Naive thymus-derived CD4-positive, alpha-beta T cell (primary cell): Measurements from ENCODE around the gene ATP5F1A. TPM values are rescaled to one million over a fixed set of nuclear protein-coding genes. Genes with fewer than 3 reads are reported as not detected.
"Not testable (repeated sequence)": the region's sequence is repeated elsewhere in the genome, so short reads cannot be mapped to it uniquely, and the experiment has no call there.

ENCODE experiments used
- ATAC-seq: fragments of 150-1000 bp; cut with Tn5 transposase; 2 replicates; pipeline ENCODE4 v1.10.0; 2021; ENCODE audit warnings: mild to moderate bottlenecking, moderate library complexity
- CTCF ChIA-PET: fragments of 350-600 bp; sonication (Branson Sonifier 250); formaldehyde crosslinking; loops from one replicate; lab custom pipeline; 2021; ENCODE audit warnings: antibody characterized with exemption; lab: Charles Lee
- POLR2A ChIA-PET: fragments of 350-600 bp; sonication (Branson Sonifier 250); formaldehyde crosslinking; loops from one replicate; lab custom pipeline; 2021; ENCODE audit warnings: antibody characterized with exemption, inconsistent platforms; lab: Charles Lee
- DNase-seq, 9 donors: peaks; one replicate each; pipeline versions ENCODE4 v3.0.0 to v3.0.0-alpha.2; 2020 to 2022; ENCODE audit warnings: mixed read lengths in 1 of 9
- H3K27ac ChIP-seq: one replicate; pipeline ENCODE4 v1.7.0; 2013; ENCODE audit warnings: mild to moderate bottlenecking, low read depth, low read length, moderate library complexity
- H3K27me3 ChIP-seq, 2 donors: one replicate each; pipeline ENCODE4 v1.7.0; 2013; ENCODE audit warnings: low read length in 2 of 2, mild to moderate bottlenecking in 2 of 2, moderate library complexity in 2 of 2; ENCODE audit not compliant: control insufficient read depth in 2 of 2, insufficient read depth in 2 of 2
- H3K36me3 ChIP-seq, 3 experiments: 1 replicate in 2 of 3; 2 replicates in 1 of 3; pipeline ENCODE4 v1.7.0; 2013; ENCODE audit warnings: low read length in 3 of 3, mild to moderate bottlenecking in 3 of 3, moderate library complexity in 1 of 3; ENCODE audit not compliant: insufficient read depth in 3 of 3, control insufficient read depth in 2 of 3
- H3K4me1 ChIP-seq, 2 donors: one replicate each; pipeline ENCODE4 v1.7.0; 2013; ENCODE audit warnings: low read length in 2 of 2, mild to moderate bottlenecking in 2 of 2, moderate library complexity in 1 of 2; ENCODE audit not compliant: control insufficient read depth in 2 of 2, insufficient read depth in 2 of 2
- H3K4me3 ChIP-seq: 2 replicates; pipeline ENCODE4 v1.7.0; 2013; ENCODE audit warnings: mild to moderate bottlenecking, low read length
- H3K9me3 ChIP-seq, 3 experiments: 1 replicate in 2 of 3; 2 replicates in 1 of 3; pipeline ENCODE4 v1.7.0; 2013; ENCODE audit warnings: low read length in 3 of 3; ENCODE audit not compliant: control insufficient read depth in 2 of 3
- H3K27ac Mint-ChIP-seq, 9 donors: one replicate each; pipeline ENCODE4 v1.8.0; 2020 to 2022; ENCODE audit warnings: mixed read lengths in 9 of 9, mild to moderate bottlenecking in 8 of 9, moderate library complexity in 5 of 9, inconsistent platforms in 2 of 9
- H3K27me3 Mint-ChIP-seq, 5 donors: one replicate each; pipeline ENCODE4 v1.8.0; 2021 to 2022; ENCODE audit warnings: mixed read lengths in 5 of 5, mild to moderate bottlenecking in 1 of 5
- H3K36me3 Mint-ChIP-seq, 5 donors: one replicate each; pipeline ENCODE4 v1.8.0; 2020 to 2022; ENCODE audit warnings: mixed read lengths in 5 of 5, mild to moderate bottlenecking in 3 of 5, inconsistent platforms in 1 of 5
- H3K4me1 Mint-ChIP-seq, 7 donors: one replicate each; pipeline ENCODE4 v1.8.0; 2020 to 2022; ENCODE audit warnings: mixed read lengths in 7 of 7, mild to moderate bottlenecking in 3 of 7, inconsistent platforms in 1 of 7
- H3K4me3 Mint-ChIP-seq, 10 donors: one replicate each; pipeline ENCODE4 v1.8.0; 2020 to 2022; ENCODE audit warnings: mild to moderate bottlenecking in 10 of 10, mixed read lengths in 10 of 10, moderate library complexity in 6 of 10, inconsistent platforms in 2 of 10
- H3K9me3 Mint-ChIP-seq, 11 donors: one replicate each; pipeline ENCODE4 v1.8.0; 2020 to 2022; ENCODE audit warnings: mixed read lengths in 11 of 11, mild to moderate bottlenecking in 4 of 11, inconsistent platforms in 1 of 11, moderate library complexity in 1 of 11
- intact Hi-C, 2 donors: fragments of 100-400 bp; cut with micrococcal nuclease; formaldehyde crosslinking; loops; one replicate each; pipeline ENCODE4 v1.15.1; 2023
- polyA plus RNA-seq, 2 donors: library from polyadenylated mRNA; unstranded; fragments of 300-500 nt; fragmentation: Illumina TruSeq; gene quantifications; one replicate each; pipeline ENCODE4 v1.2.3, GENCODE V29; 2021
- total RNA-seq, 6 experiments: library from RNA in 5 of 6; stranded (reverse) in 5 of 6; gene quantifications; 1 replicate in 5 of 6; 2 replicates in 1 of 6; pipeline ENCODE4 v1.2.3 and lab custom pipeline; 2021 to 2026

ATP5F1A gene
- total and polyA plus RNA-seq, 7 experiments from 2014 or later: 181 to 541 (median 220) TPM

- CTCF ChIA-PET: no interaction called here
- Histone ChIP-seq H3K27me3 (no peaks in the 10 kb centered on the region), H3K27ac (no peak overlapping the region), H3K4me3 (no peak overlapping the region), H3K4me1 (peaks cover 18 to 27% of the 10 kb centered on the region in 2 donors), H3K9me3 (no peaks in the 10 kb centered on the region), H3K36me3 (peaks cover 0 to 10% (median 0%) of the 10 kb centered on the region in 3 experiments)
- peak overlapping the region in 2 of 10 donors; percentile 94 to 96 for H3K4me3 Mint-ChIP-seq
- peaks cover 9 to 40% (median 35%) of the 10 kb centered on the region in 7 donors for H3K4me1 Mint-ChIP-seq
- no peak for DNase-seq
- POLR2A ChIA-PET: interaction anchor here (1.1 kb wide), 1 partner anchor 369 kb away, joined by 3 read pairs; no protein-coding TSS in a partner anchor
- intact Hi-C loops: loop anchor here (2.0 to 5.0 kb wide), 5 partner anchors 58 to 1833 kb away; partner anchors contain the start of gene SMAD2 (in 2 of the 2)
- H3K27ac Mint-ChIP-seq: peak overlapping the region in 1 of 9 donors; percentile 97
- H3K27me3 Mint-ChIP-seq: peaks cover 0 to 2% (median 0%) of the 10 kb centered on the region in 5 donors
- H3K9me3 Mint-ChIP-seq: peaks cover 0 to 3% (median 0%) of the 10 kb centered on the region in 11 donors
- ATAC-seq: no peak
- H3K36me3 Mint-ChIP-seq: peaks cover 0 to 11% (median 5%) of the 10 kb centered on the region in 5 donors
Measured at GRCh38 chr18:46099463-46099862, 1.4 kb upstream of the ATP5F1A start.

- Mint-ChIP-seq H3K4me3 (peak overlapping the region; percentile 92 to 99 (median 96)), H3K36me3 (peaks cover 0 to 11% (median 7%) of the 10 kb centered on the region in 5 donors), H3K9me3 (peaks cover 0 to 3% (median 0%) of the 10 kb centered on the region in 11 donors), H3K27me3 (peaks cover 0 to 2% (median 0%) of the 10 kb centered on the region in 5 donors), H3K4me1 (peaks cover 14 to 40% (median 35%) of the 10 kb centered on the region in 7 donors), H3K27ac (peak overlapping the region; percentile 94 to 99 (median 97))
- Histone ChIP-seq H3K4me1 (peaks cover 18 to 32% of the 10 kb centered on the region in 2 donors), H3K4me3 (peak overlapping the region; percentile 92), H3K27me3 (no peaks in the 10 kb centered on the region), H3K27ac (peak overlapping the region; percentile 94), H3K9me3 (no peaks in the 10 kb centered on the region), H3K36me3 (peaks cover 0 to 7% (median 0%) of the 10 kb centered on the region in 3 experiments)
- intact Hi-C loops: loop anchor here (1.0 to 5.0 kb wide), 10 partner anchors 59 to 1834 kb away; partner anchors contain the start of genes EPG5 (in 2 of the 2) and SMAD2 (in 2 of the 2)
- CTCF ChIA-PET: interaction anchor here (1.0 to 1.9 kb wide), 3 partner anchors 25 to 560 kb away, joined by 3 to 8 read pairs (median 4); a partner anchor contains a TSS
- POLR2A ChIA-PET: interaction anchor here (1.0 to 1.6 kb wide), 4 partner anchors 9 to 368 kb away, joined by 3 to 4 read pairs (median 4); no protein-coding TSS in a partner anchor
- DNase-seq: no peak
- ATAC-seq: no peak
Measured at GRCh38 chr18:46098616-46098933, 479 bp upstream of the ATP5F1A start.

DNA sequence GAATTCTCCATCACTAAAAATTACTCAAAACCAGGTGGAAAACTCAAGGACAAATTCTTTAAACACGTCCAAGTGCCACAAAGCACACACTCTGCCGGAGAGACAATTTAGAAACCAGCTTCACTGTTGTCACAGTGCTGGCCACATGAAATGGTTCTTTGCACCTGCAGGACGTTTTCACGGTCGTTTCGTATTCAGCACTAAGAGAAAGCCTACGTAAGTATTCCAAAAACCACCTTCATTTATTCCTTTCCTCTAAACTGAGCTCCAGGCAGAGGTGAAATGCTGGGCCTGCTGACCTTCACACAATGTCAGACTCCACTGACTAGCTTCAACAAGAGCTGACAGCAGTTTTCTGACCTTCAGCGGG is 680 bp downstream of the ATP5F1A start:
- peaks cover 0 to 13% (median 0%) of the 10 kb centered on the region in 3 experiments for H3K36me3 ChIP-seq
- ATAC-seq: peak; percentile 36
- H3K9me3 Mint-ChIP-seq: peaks cover 0 to 3% (median 0%) of the 10 kb centered on the region in 11 donors
- POLR2A ChIA-PET: interaction anchor here (0.8 to 1.6 kb wide), 6 partner anchors 8 to 76 kb away, joined by 3 to 6 read pairs (median 4); a partner anchor contains a TSS
- H3K27me3 Mint-ChIP-seq: peaks cover 0 to 2% (median 0%) of the 10 kb centered on the region in 5 donors
- peaks cover 0 to 11% (median 7%) of the 10 kb centered on the region in 5 donors for H3K36me3 Mint-ChIP-seq
- peaks cover 18 to 32% of the 10 kb centered on the region in 2 donors for H3K4me1 ChIP-seq
- no peaks in the 10 kb centered on the region for H3K9me3 ChIP-seq
- H3K27ac Mint-ChIP-seq: peak overlapping the region; percentile 94 to 99 (median 97)
- CTCF ChIA-PET: interaction anchor here (1.0 to 1.9 kb wide), 3 partner anchors 24 to 561 kb away, joined by 3 to 8 read pairs (median 4); a partner anchor contains a TSS
- peak overlapping the region; percentile 92 for H3K4me3 ChIP-seq
- peak overlapping the region; percentile 94 for H3K27ac ChIP-seq
- H3K4me1 Mint-ChIP-seq: peaks cover 18 to 43% (median 34%) of the 10 kb centered on the region in 7 donors
- intact Hi-C loops: loop anchor here in 1 of 2 donors (5.0 kb wide), 3 partner anchors 60 to 1835 kb away; partner anchors contain the start of gene SMAD2
- peak in 7 of 9 donors; percentile 11 to 34 (median 26) for DNase-seq
- H3K27me3 ChIP-seq: no peaks in the 10 kb centered on the region
- peak overlapping the region; percentile 92 to 99 (median 96) for H3K4me3 Mint-ChIP-seq

GRCh38 chr18:46096651-46097300 is 1.3 kb downstream of the ATP5F1A start:
- H3K36me3 ChIP-seq: peaks cover 0 to 13% (median under 1%) of the 10 kb centered on the region in 3 experiments
- ChIA-PET CTCF (interaction anchor here (1.0 kb wide), 1 partner anchor 123 kb away, joined by 3 read pairs; no protein-coding TSS in a partner anchor), POLR2A (interaction anchor here (0.8 to 1.6 kb wide), 4 partner anchors 14 to 77 kb away, joined by 3 to 6 read pairs (median 3); a partner anchor contains a TSS)
- Mint-ChIP-seq H3K4me1 (peaks cover 19 to 49% (median 35%) of the 10 kb centered on the region in 7 donors), H3K27ac (peak overlapping the region; percentile 94 to 99 (median 97)), H3K9me3 (peaks cover 0 to 3% (median 0%) of the 10 kb centered on the region in 11 donors), H3K36me3 (peaks cover 0 to 14% (median 8%) of the 10 kb centered on the region in 5 donors), H3K4me3 (peak overlapping the region; percentile 92 to 99 (median 96)), H3K27me3 (peaks cover 0 to 2% (median 0%) of the 10 kb centered on the region in 5 donors)
- H3K9me3 ChIP-seq: no peaks in the 10 kb centered on the region
- intact Hi-C loops: loop anchor here in 1 of 2 donors (5.0 kb wide), 3 partner anchors 61 to 1836 kb away; partner anchors contain the start of gene SMAD2
- peak overlapping the region; percentile 94 for H3K27ac ChIP-seq
- peaks cover 18 to 32% of the 10 kb centered on the region in 2 donors for H3K4me1 ChIP-seq
- H3K27me3 ChIP-seq: no peaks in the 10 kb centered on the region
- DNase-seq (peak in 1 of 9 donors; percentile 5), ATAC-seq (no peak)
- peak overlapping the region; percentile 92 for H3K4me3 ChIP-seq

DNA sequence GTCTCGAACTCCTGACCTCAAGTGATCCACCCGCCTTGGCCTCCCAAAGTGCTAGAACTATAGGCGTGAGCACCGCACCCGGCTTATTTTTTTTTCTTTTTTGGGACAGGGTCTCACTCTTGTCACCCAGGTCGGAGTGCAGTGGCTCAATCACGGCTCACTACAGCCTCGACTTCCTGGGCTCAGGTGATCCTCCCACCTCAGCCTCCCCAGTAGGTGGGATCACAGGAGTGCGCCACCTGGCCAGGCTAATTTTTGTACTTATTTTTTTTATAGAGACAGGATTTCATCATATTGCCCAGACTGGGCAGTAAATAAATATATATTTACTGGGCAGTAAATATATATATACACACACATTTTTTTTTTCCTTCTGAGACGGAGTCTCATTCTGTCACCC is 2.6 kb downstream of the ATP5F1A start:
- ChIA-PET CTCF (no interaction called here), POLR2A (no interaction called here)
- H3K36me3 Mint-ChIP-seq: peaks cover 0 to 22% (median 19%) of the 10 kb centered on the region in 5 donors

DNA sequence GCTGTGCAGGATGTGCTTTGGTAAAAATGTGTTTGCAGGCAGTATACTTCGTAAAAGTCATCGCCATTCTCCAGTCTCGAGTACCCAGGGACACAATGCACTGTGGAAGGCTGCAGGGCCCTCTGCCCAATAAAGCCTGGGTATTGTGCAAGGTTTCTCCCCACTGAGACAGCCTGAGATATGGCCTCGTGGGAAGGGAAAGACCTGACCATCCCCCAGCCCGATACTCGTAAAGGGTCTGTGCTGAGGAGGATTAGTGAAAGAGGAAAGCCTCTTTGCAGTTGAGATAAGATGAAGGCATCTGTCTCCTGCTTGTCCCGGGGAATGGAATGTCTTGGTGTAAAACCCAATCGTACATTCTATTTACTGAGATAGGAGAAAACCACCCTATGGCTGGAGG is 9.6 kb downstream of the ATP5F1A start:
- H3K9me3 ChIP-seq, H3K4me1 ChIP-seq, ATAC-seq, intact Hi-C loops, H3K9me3 Mint-ChIP-seq, H3K27me3 ChIP-seq, CTCF ChIA-PET, DNase-seq, H3K27ac ChIP-seq, H3K27me3 Mint-ChIP-seq, H3K4me3 Mint-ChIP-seq, H3K4me3 ChIP-seq: not testable (repeated sequence)
- Mint-ChIP-seq H3K4me1 (peaks cover 12 to 26% (median 19%) of the 10 kb centered on the region in 7 donors), H3K36me3 (peaks cover 13 to 71% (median 53%) of the 10 kb centered on the region in 5 donors), H3K27ac (peak overlapping the region in 2 of 9 donors; percentile 9 to 31)
- H3K36me3 ChIP-seq: peaks cover 39 to 89% (median 63%) of the 10 kb centered on the region in 3 experiments
- POLR2A ChIA-PET: interaction anchor here (1.1 kb wide), 1 partner anchor 10 kb away, joined by 4 read pairs; the partner anchor contains the start of gene ATP5F1A

More for the DNA sequence above, 2.6 kb downstream of the ATP5F1A start:
- Mint-ChIP-seq H3K9me3 (peaks cover 0 to 3% (median 0%) of the 10 kb centered on the region in 11 donors), H3K4me1 (peaks cover 25 to 59% (median 45%) of the 10 kb centered on the region in 7 donors), H3K27me3 (peaks cover 0 to 2% (median 0%) of the 10 kb centered on the region in 5 donors), H3K4me3 (peak overlapping the region in 9 of 10 donors; percentile 25 to 96 (median 65)), H3K27ac (peak overlapping the region in 2 of 9 donors; percentile 32 to 50)
- Histone ChIP-seq H3K36me3 (peaks cover 5 to 26% (median 13%) of the 10 kb centered on the region in 3 experiments), H3K9me3 (no peaks in the 10 kb centered on the region), H3K27ac (no peak overlapping the region), H3K27me3 (no peaks in the 10 kb centered on the region), H3K4me1 (peaks cover 18 to 32% of the 10 kb centered on the region in 2 donors), H3K4me3 (no peak overlapping the region)
- DNase-seq (no peak), ATAC-seq (no peak)
- intact Hi-C loops: loop anchor here in 1 of 2 donors (5.0 kb wide), 3 partner anchors 62 to 1837 kb away; partner anchors contain the start of gene SMAD2
